PC-9 (cell line): ENCODE measurements around the gene KRT6C.

Experiments
- CTCF ChIP-seq: fragments of 200-600 bp; sonication (generic); conservative IDR thresholded peaks from 2 replicates; pipeline ENCODE4 v1.6.1; 2017; ENCODE audit warnings: mixed run types, antibody characterized with exemption, mild to moderate bottlenecking, moderate library complexity
- EZH2 ChIP-seq: fragments of 200-600 bp; sonication (generic); IDR thresholded peaks from 2 replicates; pipeline ENCODE4 v1.8.0; 2017; ENCODE audit warnings: antibody characterized with exemption, low read depth

- TF ChIP-seq EZH2 (no peak), CTCF (no peak)
Measured at GRCh38 chr12:52452101-52452500, 21.5 kb downstream of the KRT6C start, which contains the start of gene KRT6B.
